HG02588 (cell line): Measurements from ENCODE around the gene ANKS1B.

Experiments used
- ATAC-seq: cut with Tn5 transposase; IDR thresholded peaks from one replicate; pipeline ENCODE4 v1.9.1; 2021; ENCODE audit warnings: mild to moderate bottlenecking, moderate library complexity; ENCODE audit not compliant: unreplicated experiment

Gene ANKS1B

GRCh38 chr12:99966429-99966828 lies 18.3 kb downstream of the ANKS1B start:
- no peak for ATAC-seq

GRCh38 chr12:99960311-99960710 lies 24.4 kb downstream of the ANKS1B start:
- ATAC-seq: no peak

- no peak for ATAC-seq
Measured at GRCh38 chr12:99959549-99960170, 25.1 kb downstream of the ANKS1B start.

- ATAC-seq: no peak
Measured at GRCh38 chr12:99957866-99958466, 26.8 kb downstream of the ANKS1B start.

- ATAC-seq: no peak
Measured at GRCh38 chr12:99954724-99955123, 30.0 kb downstream of the ANKS1B start.

GRCh38 chr12:99948370-99948769 lies 36.4 kb downstream of the ANKS1B start:
- no peak for ATAC-seq

GRCh38 chr12:99946131-99946530 lies 38.6 kb downstream of the ANKS1B start:
- ATAC-seq: no peak

- no peak for ATAC-seq
Measured at GRCh38 chr12:99935608-99936007, 49.1 kb downstream of the ANKS1B start.

GRCh38 chr12:99926511-99927169 lies 58.1 kb downstream of the ANKS1B start:
- ATAC-seq: no peak

GRCh38 chr12:99920353-99920960 lies 64.3 kb downstream of the ANKS1B start:
- ATAC-seq: no peak

- ATAC-seq: no peak
Measured at GRCh38 chr12:99917711-99918402, 66.9 kb downstream of the ANKS1B start.

- ATAC-seq: no peak
Measured at GRCh38 chr12:99916555-99916954, 68.2 kb downstream of the ANKS1B start.

- ATAC-seq: no peak
Measured at GRCh38 chr12:99915251-99916082, 69.3 kb downstream of the ANKS1B start.

GRCh38 chr12:99914206-99914605 lies 70.5 kb downstream of the ANKS1B start:
- ATAC-seq: no peak

GRCh38 chr12:99911967-99912366 lies 72.8 kb downstream of the ANKS1B start:
- ATAC-seq: peak; percentile 89

GRCh38 chr12:99911081-99911480 lies 73.7 kb downstream of the ANKS1B start:
- no peak for ATAC-seq

- ATAC-seq: no peak
Measured at GRCh38 chr12:99910342-99910741, 74.4 kb downstream of the ANKS1B start.

- no peak for ATAC-seq
Measured at GRCh38 chr12:99906786-99907579, 77.8 kb downstream of the ANKS1B start.

GRCh38 chr12:99901181-99901580 lies 83.6 kb downstream of the ANKS1B start:
- no peak for ATAC-seq

GRCh38 chr12:99898645-99899044 lies 86.1 kb downstream of the ANKS1B start:
- no peak for ATAC-seq
